Naive B cell (primary cell): ENCODE measurements around the gene FAM3C. TPM values are rescaled to one million over a fixed set of nuclear protein-coding genes. Genes with fewer than 3 reads are reported as not detected.
"Not testable (repeated sequence)": the region's sequence is repeated elsewhere in the genome, so short reads cannot be mapped to it uniquely, and the experiment has no call there.

Experiments used
- ATAC-seq, 2 donors: fragments of 150-1000 bp; cut with Tn5 transposase; 2 replicates each; pipeline ENCODE4 v1.10.0; 2021; ENCODE audit warnings: low read depth in 2 of 2, mild to moderate bottlenecking in 2 of 2, moderate library complexity in 2 of 2
- DNase-seq: peaks from one replicate; pipeline ENCODE4 v3.0.0; 2022
- H3K27ac Mint-ChIP-seq, 6 donors: one replicate each; pipeline ENCODE4 v1.8.0; 2020 to 2022; ENCODE audit warnings: mild to moderate bottlenecking in 6 of 6, mixed read lengths in 6 of 6, moderate library complexity in 5 of 6, inconsistent platforms in 2 of 6
- H3K27me3 Mint-ChIP-seq, 3 donors: one replicate each; pipeline ENCODE4 v1.8.0; 2021 to 2022; ENCODE audit warnings: mixed read lengths in 3 of 3, mild to moderate bottlenecking in 1 of 3
- H3K36me3 Mint-ChIP-seq, 2 donors: one replicate each; pipeline ENCODE4 v1.8.0; 2020 to 2022; ENCODE audit warnings: mixed read lengths in 2 of 2, inconsistent platforms in 1 of 2, mild to moderate bottlenecking in 1 of 2
- H3K4me1 Mint-ChIP-seq, 3 donors: one replicate each; pipeline ENCODE4 v1.8.0; 2020 to 2022; ENCODE audit warnings: mixed read lengths in 3 of 3, inconsistent platforms in 1 of 3, mild to moderate bottlenecking in 1 of 3, moderate library complexity in 1 of 3
- H3K4me3 Mint-ChIP-seq, 8 donors: one replicate each; pipeline ENCODE4 v1.8.0; 2020 to 2022; ENCODE audit warnings: mild to moderate bottlenecking in 8 of 8, mixed read lengths in 8 of 8, moderate library complexity in 8 of 8, inconsistent platforms in 2 of 8
- H3K9me3 Mint-ChIP-seq, 7 donors: one replicate each; pipeline ENCODE4 v1.8.0; 2020 to 2022; ENCODE audit warnings: mixed read lengths in 7 of 7, mild to moderate bottlenecking in 5 of 7, inconsistent platforms in 2 of 7, moderate library complexity in 1 of 7
- polyA plus RNA-seq, 6 donors: library from polyadenylated mRNA; unstranded; fragments of 300-500 nt; fragmentation: Illumina TruSeq; gene quantifications; one replicate each; pipeline ENCODE4 v1.2.3, GENCODE V29; 2021; ENCODE audit warnings: low read depth in 6 of 6

FAM3C gene
- polyA plus RNA-seq, 6 donors from 2014 or later, result 79.8 to 115 (median 101) TPM

GRCh38 chr7:121331574-121331973 lies 64.5 kb downstream of the FAM3C start:
- H3K4me1 Mint-ChIP-seq, result peaks cover 30 to 34% (median 30%) of the 10 kb centered on the region in 3 donors
- peak overlapping the region in 6 of 8 donors; percentile 32 to 99 (median 95) for H3K4me3 Mint-ChIP-seq
- H3K36me3 Mint-ChIP-seq, result peaks cover 0 to 3% of the 10 kb centered on the region in 2 donors
- no peaks in the 10 kb centered on the region for H3K9me3 Mint-ChIP-seq
- H3K27ac Mint-ChIP-seq, result peak overlapping the region in 3 of 6 donors; percentile 7 to 30 (median 11)
- DNase-seq, result no peak
- ATAC-seq, result no peak
- H3K27me3 Mint-ChIP-seq, result no peaks in the 10 kb centered on the region

GRCh38 chr7:121331048-121331447 lies 65.1 kb downstream of the FAM3C start:
- Mint-ChIP-seq H3K27ac (no peak overlapping the region), H3K4me1 (peaks cover 30 to 38% (median 34%) of the 10 kb centered on the region in 3 donors), H3K9me3 (no peaks in the 10 kb centered on the region)

GRCh38 chr7:121330053-121330833 lies 65.9 kb downstream of the FAM3C start:
- H3K27me3 Mint-ChIP-seq, result no peaks in the 10 kb centered on the region
- peaks cover 0 to 11% of the 10 kb centered on the region in 2 donors for H3K36me3 Mint-ChIP-seq
- ATAC-seq (peak; percentile 54 to 58), DNase-seq (peak; percentile 36)
- no peaks in the 10 kb centered on the region for H3K9me3 Mint-ChIP-seq
- H3K4me3 Mint-ChIP-seq, result peak overlapping the region; percentile 95 to 99 (median 96)
- peaks cover 31 to 41% (median 37%) of the 10 kb centered on the region in 3 donors for H3K4me1 Mint-ChIP-seq
- H3K27ac Mint-ChIP-seq, result peak overlapping the region in 5 of 6 donors; percentile 53 to 94 (median 88)

More at GRCh38 chr7:121331048-121331447, 65.1 kb downstream of the FAM3C start:
- H3K36me3 Mint-ChIP-seq, result peaks cover 0 to 8% of the 10 kb centered on the region in 2 donors
- no peaks in the 10 kb centered on the region for H3K27me3 Mint-ChIP-seq
- no peak for DNase-seq
- no peak for ATAC-seq
- H3K4me3 Mint-ChIP-seq, result peak overlapping the region; percentile 32 to 99 (median 96)

- peak; percentile 57 to 61 for ATAC-seq
- Mint-ChIP-seq H3K9me3 (no peaks in the 10 kb centered on the region), H3K36me3 (peaks cover 0 to 11% of the 10 kb centered on the region in 2 donors), H3K4me1 (peaks cover 35 to 44% (median 37%) of the 10 kb centered on the region in 3 donors), H3K27ac (peak overlapping the region in 5 of 6 donors; percentile 34 to 84 (median 60)), H3K4me3 (peak overlapping the region; percentile 95 to 99 (median 96)), H3K27me3 (no peaks in the 10 kb centered on the region)
- DNase-seq, result peak; percentile 51
Observed at GRCh38 chr7:121329191-121330052, 66.7 kb downstream of the FAM3C start.

GRCh38 chr7:121328508-121329190 lies 67.5 kb downstream of the FAM3C start, which contains the start of gene WNT16:
WNT16 (plus strand) TSS chr7:121329000; CDS start chr7:121329293, 293 bp downstream.
- peak within 1 kb of the TSS; percentile 95 to 99 (median 96) for H3K4me3 Mint-ChIP-seq
- ATAC-seq (peak; percentile 44 to 51), DNase-seq (peak; percentile 33)
- peak within 1 kb of the TSS; percentile 38 to 92 (median 68) for H3K27ac Mint-ChIP-seq
- no peaks in the 10 kb centered on the region for H3K9me3 Mint-ChIP-seq
- H3K36me3 Mint-ChIP-seq, result peaks cover 0 to 12% of the 10 kb centered on the region in 2 donors
- H3K27me3 Mint-ChIP-seq, result no peaks in the 10 kb centered on the region
- H3K4me1 Mint-ChIP-seq, result peaks cover 35 to 44% (median 37%) of the 10 kb centered on the region in 3 donors

- H3K36me3 Mint-ChIP-seq, result peaks cover 0 to 15% of the 10 kb centered on the region in 2 donors
Observed at GRCh38 chr7:121327671-121328070, 68.4 kb downstream of the FAM3C start.

GRCh38 chr7:121323515-121324302 lies 72.4 kb downstream of the FAM3C start:
- H3K9me3 Mint-ChIP-seq, result no peaks in the 10 kb centered on the region
- no peaks in the 10 kb centered on the region for H3K27me3 Mint-ChIP-seq
- peak overlapping the region in 1 of 8 donors; percentile 24 for H3K4me3 Mint-ChIP-seq
- H3K4me1 Mint-ChIP-seq, result peaks cover 30 to 43% (median 38%) of the 10 kb centered on the region in 3 donors
- H3K27ac Mint-ChIP-seq, result peak overlapping the region in 1 of 6 donors; percentile 61
- ATAC-seq (no peak), DNase-seq (no peak)
- peaks cover 21 to 22% of the 10 kb centered on the region in 2 donors for H3K36me3 Mint-ChIP-seq

More at GRCh38 chr7:121327671-121328070, 68.4 kb downstream of the FAM3C start:
- Mint-ChIP-seq H3K27ac (peak overlapping the region in 2 of 6 donors; percentile 21 to 84), H3K9me3 (no peaks in the 10 kb centered on the region), H3K4me3 (peak overlapping the region in 6 of 8 donors; percentile 19 to 99 (median 95)), H3K4me1 (peaks cover 35 to 44% (median 37%) of the 10 kb centered on the region in 3 donors), H3K27me3 (no peaks in the 10 kb centered on the region)
- DNase-seq, result no peak
- no peak for ATAC-seq

- Mint-ChIP-seq H3K27me3 (no peaks in the 10 kb centered on the region), H3K36me3 (peaks cover 25 to 29% of the 10 kb centered on the region in 2 donors), H3K27ac (no peak overlapping the region), H3K4me3 (no peak overlapping the region), H3K4me1 (peaks cover 19 to 36% (median 30%) of the 10 kb centered on the region in 3 donors), H3K9me3 (no peaks in the 10 kb centered on the region)
- DNase-seq (no peak), ATAC-seq (no peak)
Observed at GRCh38 chr7:121322460-121322859, 73.6 kb downstream of the FAM3C start.

GRCh38 chr7:121315170-121315569 lies 80.9 kb downstream of the FAM3C start:
- H3K27ac Mint-ChIP-seq, result peak overlapping the region in 5 of 6 donors; percentile 37 to 88 (median 54)
- H3K4me1 Mint-ChIP-seq, result peaks cover 44 to 58% (median 50%) of the 10 kb centered on the region in 3 donors
- H3K27me3 Mint-ChIP-seq, ATAC-seq, DNase-seq: not testable (repeated sequence)
- peaks cover 34 to 35% of the 10 kb centered on the region in 2 donors for H3K36me3 Mint-ChIP-seq
- H3K9me3 Mint-ChIP-seq, result peaks cover 1 to 11% (median 8%) of the 10 kb centered on the region in 7 donors
- peak overlapping the region in 2 of 8 donors; percentile 5 to 22 for H3K4me3 Mint-ChIP-seq

GRCh38 chr7:121313793-121314676 lies 82.1 kb downstream of the FAM3C start:
- peaks cover 38 to 45% of the 10 kb centered on the region in 2 donors for H3K36me3 Mint-ChIP-seq
- ATAC-seq (peak; percentile 89 to 91), DNase-seq (peak; percentile 30)
- peaks cover 1 to 16% (median 11%) of the 10 kb centered on the region in 7 donors for H3K9me3 Mint-ChIP-seq
- no peaks in the 10 kb centered on the region for H3K27me3 Mint-ChIP-seq
- peaks cover 46 to 54% (median 48%) of the 10 kb centered on the region in 3 donors for H3K4me1 Mint-ChIP-seq
- peak overlapping the region in 7 of 8 donors; percentile 14 to 85 (median 51) for H3K4me3 Mint-ChIP-seq
- peak overlapping the region; percentile 28 to 84 (median 81) for H3K27ac Mint-ChIP-seq

- ATAC-seq (no peak), DNase-seq (no peak)
- H3K4me1 Mint-ChIP-seq, result peaks cover 41 to 48% (median 46%) of the 10 kb centered on the region in 3 donors
- no peaks in the 10 kb centered on the region for H3K27me3 Mint-ChIP-seq
- H3K9me3 Mint-ChIP-seq, result peaks cover 1 to 16% (median 11%) of the 10 kb centered on the region in 7 donors
- peak overlapping the region in 7 of 8 donors; percentile 10 to 85 (median 40) for H3K4me3 Mint-ChIP-seq
- H3K36me3 Mint-ChIP-seq, result peaks cover 42 to 43% of the 10 kb centered on the region in 2 donors
- peak overlapping the region; percentile 75 to 83 (median 81) for H3K27ac Mint-ChIP-seq
Observed at GRCh38 chr7:121313220-121313792, 82.8 kb downstream of the FAM3C start.
